Measurements from ENCODE around the gene C1orf35. TPM values are rescaled to one million over a fixed set of nuclear protein-coding genes. Genes with fewer than 3 reads are reported as not detected.

C1orf35 gene
- total and polyA plus RNA-seq, 2 experiments from 2014 or later = 14.0 to 67.6 TPM

GRCh38 chr1:228101614-228101993, 1.5 kb downstream of the C1orf35 start:
- H3K79me2 ChIP-seq (replicated peaks; ENCODE audit: insufficient read depth) = peaks cover 3% of the 10 kb centered on the region; the same call in 1 of the 2 replicates

More at GRCh38 chr1:228101614-228101993, 1.5 kb downstream of the C1orf35 start:
- DNase-seq (ENCODE audit: low spot score) (no peak), ATAC-seq (no peak)
- H3K9me2 ChIP-seq (ENCODE audit: insufficient read depth) = no peaks in the 10 kb centered on the region
- H3K27me3 ChIP-seq (ENCODE audit: insufficient read depth) = no peaks in the 10 kb centered on the region
- H3K4me3 ChIP-seq = peak overlapping the region; percentile 93
- no peaks in the 10 kb centered on the region; the same call in 1 of the 3 replicates for H3K9me3 Mint-ChIP-seq
- H3K27ac Mint-ChIP-seq = no peak overlapping the region
- peaks cover under 1% of the 10 kb centered on the region; the same call in 1 of the 2 replicates for H4K20me1 ChIP-seq (replicated peaks; ENCODE audit: insufficient read depth)
- peaks cover 20% of the 10 kb centered on the region for H3K27me3 Mint-ChIP-seq (ENCODE audit: insufficient read depth, low read depth, poor library complexity)
- H3K36me3 Mint-ChIP-seq (ENCODE audit: low read depth) = peaks cover 44% of the 10 kb centered on the region
- TF ChIP-seq ZNF462 (CRISPR knock-in tag; IDR thresholded peaks at IDR 0.05) (no peak), NANOG (IDR thresholded peaks at IDR 0.05; ENCODE audit: borderline replicate concordance) (no peak), STAT1 (IDR thresholded peaks at IDR 0.05; ENCODE audit: unreplicated experiment) (no peak), EZH2phosphoT487 (IDR thresholded peaks at IDR 0.05; ENCODE audit: unreplicated experiment) (no peak), REST (IDR thresholded peaks at IDR 0.05; ENCODE audit: unreplicated experiment) (no peak), ZNF114 (CRISPR knock-in tag; IDR thresholded peaks at IDR 0.05) (no peak), JUNB (IDR thresholded peaks at IDR 0.05; ENCODE audit: unreplicated experiment) (no peak), ETS1 (IDR thresholded peaks at IDR 0.05) (no peak)
- H3K27ac ChIP-seq (ENCODE audit: low read depth) = no peak overlapping the region
- H3K4me1 ChIP-seq (ENCODE audit: insufficient read depth) = 0 out of 2 replicates have a peak, but pooled peaks cover 3% of the 10 kb centered on the region
- peak overlapping the region; percentile 86 for H3K4me2 ChIP-seq
- H3K4me3 Mint-ChIP-seq = peak overlapping the region; percentile 92
- peaks cover 8% of the 10 kb centered on the region; the same call in 1 of the 3 replicates for H3K4me1 Mint-ChIP-seq
- 0 out of 2 replicates have a peak, but pooled peaks cover 2% of the 10 kb centered on the region for H3F3A ChIP-seq (replicated peaks; ENCODE audit: low read depth)
- peaks cover 3% of the 10 kb centered on the region; the same call in 1 of the 2 replicates for H3K36me3 ChIP-seq (ENCODE audit: insufficient read depth)
- H2AFZ ChIP-seq = no peak overlapping the region
